HEK293T (cell line): ENCODE data around the gene BCAR3.

Experiments used
- BHLHE40 ChIP-seq: fragments of 450-650 bp; IDR thresholded peaks from 2 replicates; pipeline ENCODE4 v1.6.1; 2016; ENCODE audit warnings: mild to moderate bottlenecking, moderate library complexity, borderline replicate concordance
- NFRKB ChIP-seq: fragments of 450-650 bp; IDR thresholded peaks from 2 replicates; pipeline ENCODE4 v1.6.1; 2016; ENCODE audit warnings: mild to moderate bottlenecking, moderate library complexity
- SP1 ChIP-seq: fragments of 450-650 bp; IDR thresholded peaks from 2 replicates; pipeline ENCODE4 v1.6.1; 2017
- ZNF384 ChIP-seq: fragments of 450-650 bp; IDR thresholded peaks from 2 replicates; pipeline ENCODE4 v1.6.1; 2016
- TF ChIP-seq, protein P1 (sequence below): fragments of 450-650 bp; IDR thresholded peaks from 2 replicates; pipeline ENCODE4 v1.6.1; 2016

DNA sequence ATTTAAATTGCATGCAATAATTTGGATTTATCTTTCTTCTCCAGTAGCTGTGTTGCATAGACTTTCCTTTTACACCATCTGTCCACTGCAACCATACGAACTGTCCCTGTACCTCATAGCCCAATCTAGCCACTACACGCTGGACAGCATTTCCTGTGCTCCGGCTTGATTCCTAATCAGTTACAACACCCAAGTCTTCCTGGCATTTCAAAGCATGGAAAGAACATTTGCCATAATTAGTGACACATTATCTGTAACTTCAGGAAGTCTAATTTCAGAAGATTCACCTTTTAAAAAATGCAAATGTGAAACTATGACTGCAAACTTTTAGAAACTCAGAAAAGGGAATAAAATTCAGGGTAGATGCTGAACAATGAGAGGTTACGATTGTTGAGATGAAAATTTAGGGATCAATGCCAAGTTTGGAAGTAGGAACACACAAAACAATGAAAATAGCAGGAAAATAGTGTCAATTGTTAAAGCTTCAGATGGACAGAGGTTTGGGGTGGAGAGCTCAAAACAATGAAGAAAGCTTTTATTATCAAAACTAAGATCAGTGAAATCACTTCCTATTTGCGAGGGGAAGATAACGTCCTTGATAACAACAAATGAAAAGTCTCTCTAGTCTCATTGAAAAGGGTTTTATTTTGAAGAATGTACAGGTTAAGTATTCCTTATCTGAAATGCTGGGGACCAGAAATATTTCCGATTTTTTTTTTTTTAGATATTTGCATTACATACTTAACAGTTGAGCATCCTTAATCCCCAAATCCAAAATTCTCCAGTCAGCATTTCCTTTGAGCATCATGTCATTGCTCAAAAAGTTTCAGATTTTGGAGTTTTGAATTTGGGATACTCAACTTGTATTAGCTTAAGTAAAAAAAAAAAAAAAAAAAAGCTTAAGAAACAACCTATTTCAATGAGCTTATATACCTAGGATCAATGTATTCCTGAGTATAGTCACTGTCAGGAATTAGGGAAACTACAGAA, 126.5 kb downstream of the BCAR3 start:
- TF ChIP-seq BHLHE40, result no peak
- no peak for TF ChIP-seq SP1
- TF ChIP-seq NFRKB, result no peak
- TF ChIP-seq ZNF384, result no peak
- TF ChIP-seq, protein P1, sequence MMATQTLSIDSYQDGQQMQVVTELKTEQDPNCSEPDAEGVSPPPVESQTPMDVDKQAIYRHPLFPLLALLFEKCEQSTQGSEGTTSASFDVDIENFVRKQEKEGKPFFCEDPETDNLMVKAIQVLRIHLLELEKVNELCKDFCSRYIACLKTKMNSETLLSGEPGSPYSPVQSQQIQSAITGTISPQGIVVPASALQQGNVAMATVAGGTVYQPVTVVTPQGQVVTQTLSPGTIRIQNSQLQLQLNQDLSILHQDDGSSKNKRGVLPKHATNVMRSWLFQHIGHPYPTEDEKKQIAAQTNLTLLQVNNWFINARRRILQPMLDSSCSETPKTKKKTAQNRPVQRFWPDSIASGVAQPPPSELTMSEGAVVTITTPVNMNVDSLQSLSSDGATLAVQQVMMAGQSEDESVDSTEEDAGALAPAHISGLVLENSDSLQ, result no peak
